GM18499 (cell line): ENCODE measurements around the gene CNTNAP2.

Experiments used
- ATAC-seq: cut with Tn5 transposase; IDR thresholded peaks from one replicate; pipeline ENCODE4 v1.9.1; 2021; ENCODE audit warnings: moderate number of reproducible peaks; ENCODE audit not compliant: insufficient read depth, unreplicated experiment

Gene CNTNAP2

GRCh38 chr7:148230883-148231282 is 2114.3 kb downstream of the CNTNAP2 start:
- no peak for ATAC-seq

- no peak for ATAC-seq
Measured at GRCh38 chr7:148232784-148233183, 2116.2 kb downstream of the CNTNAP2 start.

DNA sequence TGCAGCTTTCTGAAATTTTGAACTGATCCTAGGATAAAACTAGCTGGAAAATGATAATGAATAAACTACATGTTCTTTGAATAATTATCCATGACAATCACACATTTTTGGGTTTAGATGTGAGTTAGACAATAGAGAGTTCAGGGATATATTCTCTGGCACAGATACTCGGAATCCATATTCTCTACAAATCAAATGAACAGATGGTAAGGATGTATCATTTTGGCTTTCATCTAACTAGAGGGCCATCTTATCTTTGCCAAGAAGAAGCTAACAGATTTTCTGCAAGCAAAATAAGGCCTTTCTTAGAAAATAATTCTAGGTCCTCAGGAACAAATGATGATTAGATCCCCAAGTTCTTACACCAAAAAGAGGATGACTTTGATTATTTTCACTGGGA is 2118.1 kb downstream of the CNTNAP2 start:
- no peak for ATAC-seq

DNA sequence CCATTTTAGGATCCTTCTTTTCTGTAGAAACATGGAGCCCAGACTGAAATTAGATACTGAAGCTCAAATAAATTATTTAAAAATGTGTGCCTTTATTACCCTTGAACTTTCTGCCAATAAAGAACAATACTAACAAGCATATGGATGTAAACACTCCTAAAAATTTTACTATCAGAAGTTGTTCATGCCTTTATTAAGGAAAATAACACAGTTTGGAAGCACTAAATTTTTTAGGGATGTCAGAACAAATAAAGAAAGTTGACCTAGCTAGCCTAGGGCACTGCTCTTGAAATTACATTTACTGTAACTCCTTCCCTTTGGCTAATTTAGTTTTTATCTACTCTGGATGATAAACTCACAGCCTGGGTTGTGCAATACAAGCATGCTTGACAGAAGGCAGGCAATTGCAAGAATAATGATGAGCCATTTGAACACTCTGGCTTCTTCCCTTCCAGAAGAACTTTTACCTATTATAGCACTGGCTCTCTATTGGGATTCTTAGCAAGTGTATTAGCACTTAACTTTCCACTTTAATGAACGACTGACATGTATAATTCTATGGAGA is 2122.2 kb downstream of the CNTNAP2 start:
- no peak for ATAC-seq

DNA sequence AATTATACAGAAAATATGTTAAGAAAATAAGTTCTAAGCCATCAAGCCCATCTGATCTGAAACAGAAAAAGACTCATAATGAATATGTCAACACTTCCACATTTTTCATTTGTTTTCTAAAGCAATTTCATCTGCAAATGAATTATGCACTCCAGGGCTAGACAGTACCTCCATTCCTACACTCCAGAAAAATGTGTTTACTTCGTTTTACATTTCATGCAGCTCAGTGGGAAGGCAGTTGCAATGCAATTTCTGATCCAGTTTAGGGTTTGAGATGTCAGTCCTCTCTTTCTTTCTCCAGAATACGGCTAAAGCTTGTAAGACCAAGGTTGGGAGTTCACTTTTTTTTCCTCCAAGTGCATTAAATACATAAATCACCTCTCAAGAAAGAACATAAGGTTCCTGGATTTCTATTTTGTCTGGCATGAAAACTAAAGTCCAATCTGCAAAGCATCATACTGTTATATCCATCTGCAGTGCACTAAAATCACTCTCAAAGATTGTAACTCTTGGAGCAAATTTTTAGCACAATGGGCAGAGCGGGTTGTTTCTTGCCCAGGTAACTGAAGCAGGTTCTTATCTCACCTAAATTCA is 2125.2 kb downstream of the CNTNAP2 start:
- ATAC-seq = no peak

GRCh38 chr7:148242294-148242821 is 2125.8 kb downstream of the CNTNAP2 start:
- ATAC-seq = peak; percentile 91

- ATAC-seq = no peak
Measured at GRCh38 chr7:148245381-148245780, 2128.8 kb downstream of the CNTNAP2 start.

GRCh38 chr7:148253629-148254028 is 2137.0 kb downstream of the CNTNAP2 start:
- ATAC-seq = peak; percentile 91

- no peak for ATAC-seq
Measured at GRCh38 chr7:148255333-148255732, 2138.7 kb downstream of the CNTNAP2 start.

GRCh38 chr7:148256433-148256832 is 2139.8 kb downstream of the CNTNAP2 start:
- ATAC-seq = no peak

- no peak for ATAC-seq
Measured at GRCh38 chr7:148260599-148260998, 2144.0 kb downstream of the CNTNAP2 start.

DNA sequence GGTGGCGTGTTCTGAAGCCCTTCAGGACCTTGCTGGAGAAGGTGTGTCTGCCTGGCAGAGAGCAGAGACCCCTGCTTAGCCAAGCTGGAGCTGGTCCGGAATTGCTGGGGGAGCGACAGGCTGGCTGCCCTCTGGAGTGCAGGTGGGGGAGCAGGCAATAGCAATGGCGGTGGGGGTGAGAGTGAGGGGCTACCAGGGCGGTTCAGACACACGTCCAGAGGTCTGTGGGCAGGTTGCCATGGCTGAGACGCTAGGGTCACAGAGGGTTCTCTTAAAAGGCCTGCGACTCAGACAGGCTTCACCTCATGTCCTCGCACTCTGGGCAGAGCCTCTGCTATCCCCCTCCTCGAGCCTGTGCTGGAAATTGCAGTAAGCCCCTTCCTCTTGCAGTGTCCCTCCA is 2144.9 kb downstream of the CNTNAP2 start:
- no peak for ATAC-seq

- ATAC-seq = no peak
Measured at GRCh38 chr7:148261996-148262688, 2145.5 kb downstream of the CNTNAP2 start.

- ATAC-seq = peak; percentile 49
Measured at GRCh38 chr7:148262721-148263229, 2146.2 kb downstream of the CNTNAP2 start.

- peak; percentile 56 for ATAC-seq
Measured at GRCh38 chr7:148264933-148265557, 2148.4 kb downstream of the CNTNAP2 start.

DNA sequence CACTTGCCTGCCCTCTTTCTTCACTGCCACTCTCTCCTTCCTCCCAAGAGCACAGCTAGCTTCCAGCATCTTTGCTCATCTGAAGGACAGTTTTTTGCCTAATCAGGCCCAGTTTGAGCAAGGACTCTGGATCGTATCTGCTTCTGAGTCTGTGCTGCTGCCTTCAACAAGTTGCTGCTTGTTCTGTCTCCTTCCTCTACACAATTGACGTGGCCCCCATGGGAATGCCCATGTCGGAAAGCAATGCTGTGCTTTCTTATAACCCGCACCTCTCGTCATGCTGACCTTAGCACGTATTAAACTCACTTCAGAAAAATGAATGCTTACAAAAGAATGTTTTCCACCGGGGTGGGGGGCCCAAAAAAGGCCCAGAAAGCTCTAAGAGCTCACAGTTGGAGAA is 2149.3 kb downstream of the CNTNAP2 start:
- ATAC-seq = no peak

GRCh38 chr7:148266795-148267194 is 2150.2 kb downstream of the CNTNAP2 start:
- ATAC-seq = no peak

DNA sequence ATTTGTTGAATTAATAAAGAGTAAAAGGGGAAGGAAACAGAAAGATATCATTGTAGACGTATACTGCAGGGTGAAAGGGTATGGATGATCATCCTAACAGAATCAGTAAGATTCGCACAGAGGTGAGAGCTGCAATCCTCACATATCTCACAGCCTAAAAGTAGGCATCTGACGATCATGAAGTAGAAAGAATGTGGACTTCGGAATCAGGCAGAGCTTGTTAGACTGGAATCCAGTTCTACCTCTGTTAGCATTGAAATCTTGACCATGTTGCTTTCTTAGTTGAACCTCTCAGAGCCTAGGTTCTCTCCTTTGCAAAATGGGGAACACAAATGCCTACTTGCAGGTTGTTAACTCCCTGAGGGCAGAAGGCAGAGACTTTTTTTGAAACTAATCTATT is 2154.0 kb downstream of the CNTNAP2 start:
- no peak for ATAC-seq

DNA sequence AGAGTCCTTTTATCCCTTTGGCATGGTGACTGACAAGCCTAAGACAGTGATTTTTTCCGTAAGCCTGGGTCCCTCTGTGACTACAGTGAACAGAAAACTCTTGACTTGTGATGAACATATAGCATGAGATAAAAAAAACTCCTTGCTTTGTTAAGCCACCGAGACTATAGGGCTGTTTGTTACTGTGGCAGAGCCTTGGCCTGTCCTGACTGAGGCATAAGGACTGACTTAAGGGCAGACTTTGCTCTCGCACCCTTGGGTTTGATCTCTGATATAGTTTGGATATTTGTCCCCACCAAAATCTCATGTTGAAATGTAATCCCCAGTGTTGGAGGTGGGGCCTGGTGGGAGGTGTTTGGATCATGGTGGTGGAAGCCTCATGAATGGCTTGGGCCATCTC is 2157.5 kb downstream of the CNTNAP2 start:
- ATAC-seq = no peak

GRCh38 chr7:148275359-148275890 is 2158.8 kb downstream of the CNTNAP2 start:
- no peak for ATAC-seq
